DOHH2 (cell line): Measurements from ENCODE around the gene CMTM2.

ENCODE experiments used
- H3F3A ChIP-seq: fragments of 200-600 bp; sonication (generic), shearing (Covaris generic); 2 replicates; pipeline ENCODE4 v1.6.0; 2016; ENCODE audit warnings: antibody characterized with exemption, mild to moderate bottlenecking; ENCODE audit not compliant: control insufficient read depth, insufficient read depth
- H3K27ac ChIP-seq: fragments of 200-600 bp; sonication (generic); 2 replicates; pipeline ENCODE4 v1.5.1; 2014; ENCODE audit warnings: low read depth, mild to moderate bottlenecking, low read length, moderate library complexity
- H3K27me3 ChIP-seq: fragments of 200-600 bp; sonication (generic); 2 replicates; pipeline ENCODE4 v1.6.1; 2014; ENCODE audit warnings: mild to moderate bottlenecking, low read length, mixed read lengths; ENCODE audit not compliant: control insufficient read depth
- H3K36me3 ChIP-seq: fragments of 200-600 bp; sonication (generic); 2 replicates; pipeline ENCODE4 v1.6.1; 2014; ENCODE audit warnings: mild to moderate bottlenecking, low read length, moderate library complexity, mixed read lengths; ENCODE audit not compliant: control insufficient read depth
- H3K4me1 ChIP-seq: fragments of 200-600 bp; sonication (generic); 2 replicates; pipeline ENCODE4 v1.6.1; 2014; ENCODE audit warnings: mild to moderate bottlenecking, low read length, mixed read lengths; ENCODE audit not compliant: control insufficient read depth
- H3K4me2 ChIP-seq: fragments of 200-600 bp; sonication (generic); 2 replicates; pipeline ENCODE4 v1.6.0; 2014; ENCODE audit warnings: mild to moderate bottlenecking, low read length, moderate library complexity
- H3K4me3 ChIP-seq: fragments of 200-600 bp; sonication (generic); 2 replicates; pipeline ENCODE4 v1.5.1; 2014; ENCODE audit warnings: mild to moderate bottlenecking, low read length, mixed read lengths
- H3K79me2 ChIP-seq: fragments of 200-600 bp; sonication (generic); 2 replicates; pipeline ENCODE4 v1.6.1; 2014; ENCODE audit warnings: mild to moderate bottlenecking, low read length, mixed read lengths; ENCODE audit not compliant: control insufficient read depth
- H3K9me2 ChIP-seq: fragments of 200-600 bp; sonication (generic); replicated peaks from 2 replicates; pipeline ENCODE4 v1.6.1; 2014; ENCODE audit warnings: mild to moderate bottlenecking, low read length, mixed read lengths; ENCODE audit not compliant: control insufficient read depth
- H3K9me3 ChIP-seq: fragments of 200-600 bp; sonication (generic); 2 replicates; pipeline ENCODE4 v1.6.1; 2014; ENCODE audit warnings: antibody characterized with exemption, low read length, mixed read lengths; ENCODE audit not compliant: control insufficient read depth, insufficient read depth
- H4K20me1 ChIP-seq: fragments of 200-600 bp; sonication (generic); 2 replicates; pipeline ENCODE4 v1.6.0; 2014; ENCODE audit warnings: low read depth, mild to moderate bottlenecking, antibody characterized with exemption, low read length, moderate library complexity; ENCODE audit not compliant: control insufficient read depth, insufficient read depth
- CTCF ChIP-seq: fragments of 200-600 bp; sonication (generic); IDR thresholded peaks from one replicate; pipeline ENCODE4 v1.5.1; 2014; ENCODE audit warnings: antibody characterized with exemption, mild to moderate bottlenecking, low read depth, low read length; ENCODE audit not compliant: poor library complexity, severe bottlenecking
- EZH2phosphoT487 ChIP-seq: fragments of 200-600 bp; sonication (generic); IDR thresholded peaks from 2 replicates; pipeline ENCODE4 v1.6.1; 2017; ENCODE audit warnings: borderline replicate concordance, mild to moderate bottlenecking, antibody characterized with exemption, low read length, moderate library complexity, mixed read lengths

CMTM2 gene

GRCh38 chr16:66553223-66553622, 26.0 kb upstream of the CMTM2 start:
- H3K36me3 ChIP-seq: peaks cover 23% of the 10 kb centered on the region
- H4K20me1 ChIP-seq: no peaks in the 10 kb centered on the region
- peak overlapping the region; percentile 88 for H3K4me2 ChIP-seq
- H3F3A ChIP-seq: peaks cover 12% of the 10 kb centered on the region
- peaks cover 37% of the 10 kb centered on the region for H3K79me2 ChIP-seq
- no peak overlapping the region for H3K27ac ChIP-seq
- H3K27me3 ChIP-seq: no peaks in the 10 kb centered on the region
- H3K4me1 ChIP-seq: peaks cover 61% of the 10 kb centered on the region
- no peaks in the 10 kb centered on the region for H3K9me3 ChIP-seq
- TF ChIP-seq CTCF: no peak
- TF ChIP-seq EZH2phosphoT487: no peak
- H3K9me2 ChIP-seq: no peaks in the 10 kb centered on the region
- H3K4me3 ChIP-seq: peak overlapping the region; percentile 81

DNA sequence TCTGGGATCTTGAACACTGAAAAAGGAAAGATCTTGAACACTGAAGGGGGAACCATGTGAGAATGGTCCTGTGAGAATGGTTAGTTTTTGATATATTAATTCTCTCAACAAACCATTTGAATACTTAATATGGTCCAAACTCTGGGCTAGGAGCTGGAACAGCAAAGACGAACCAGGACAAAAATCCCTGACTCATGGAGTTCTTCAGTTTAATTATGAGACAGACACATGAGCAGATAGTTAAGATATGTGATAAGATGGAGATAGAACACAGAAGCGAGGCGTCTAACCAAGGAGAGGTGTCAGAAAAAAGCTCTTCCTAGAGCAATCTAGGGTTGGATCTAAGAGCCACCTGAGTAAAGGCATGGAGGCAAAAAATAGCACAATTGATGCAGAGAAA, 25.2 kb upstream of the CMTM2 start:
- peaks cover 29% of the 10 kb centered on the region for H3K36me3 ChIP-seq
- H3K9me2 ChIP-seq: no peaks in the 10 kb centered on the region
- H3K79me2 ChIP-seq: peaks cover 40% of the 10 kb centered on the region
- peaks cover 6% of the 10 kb centered on the region for H3F3A ChIP-seq
- no peaks in the 10 kb centered on the region for H4K20me1 ChIP-seq
- no peaks in the 10 kb centered on the region for H3K9me3 ChIP-seq
- H3K4me2 ChIP-seq: peak overlapping the region; percentile 88
- H3K4me3 ChIP-seq: peak overlapping the region; percentile 81
- H3K27ac ChIP-seq: no peak overlapping the region
- H3K4me1 ChIP-seq: peaks cover 53% of the 10 kb centered on the region
- no peaks in the 10 kb centered on the region for H3K27me3 ChIP-seq
- TF ChIP-seq EZH2phosphoT487 (no peak), CTCF (no peak)

GRCh38 chr16:66554495-66554894, 24.8 kb upstream of the CMTM2 start:
- Histone ChIP-seq H3K27me3 (no peaks in the 10 kb centered on the region), H3K4me3 (no peak overlapping the region), H3K27ac (no peak overlapping the region), H3K9me2 (no peaks in the 10 kb centered on the region), H3F3A (peaks cover 4% of the 10 kb centered on the region), H3K79me2 (peaks cover 40% of the 10 kb centered on the region), H3K4me1 (peaks cover 49% of the 10 kb centered on the region), H3K9me3 (no peaks in the 10 kb centered on the region), H3K4me2 (peak overlapping the region; percentile 88; the same call in 1 of the 2 replicates), H3K36me3 (peaks cover 34% of the 10 kb centered on the region), H4K20me1 (no peaks in the 10 kb centered on the region)
- TF ChIP-seq EZH2phosphoT487 (no peak), CTCF (no peak)

GRCh38 chr16:66560107-66560506, 19.2 kb upstream of the CMTM2 start:
- no peaks in the 10 kb centered on the region for H3K4me1 ChIP-seq
- H3K36me3 ChIP-seq: peaks cover 61% of the 10 kb centered on the region
- H3K4me2 ChIP-seq: no peak overlapping the region
- no peaks in the 10 kb centered on the region for H4K20me1 ChIP-seq
- no peak overlapping the region for H3K4me3 ChIP-seq
- no peak for TF ChIP-seq EZH2phosphoT487
- TF ChIP-seq CTCF: no peak
- no peaks in the 10 kb centered on the region for H3K9me2 ChIP-seq
- H3K27ac ChIP-seq: no peak overlapping the region
- H3K27me3 ChIP-seq: no peaks in the 10 kb centered on the region
- no peaks in the 10 kb centered on the region for H3F3A ChIP-seq
- H3K79me2 ChIP-seq: peaks cover 18% of the 10 kb centered on the region
- H3K9me3 ChIP-seq: no peaks in the 10 kb centered on the region
